HG02938 (cell line): ENCODE measurements around the gene AQP12B.
"Not testable (repeated sequence)": the region's sequence is repeated elsewhere in the genome, so short reads cannot be mapped to it uniquely, and the experiment has no call there.

Experiments used
- ATAC-seq: cut with Tn5 transposase; IDR thresholded peaks from one replicate; pipeline ENCODE4 v1.9.1; 2021; ENCODE audit warnings: mild to moderate bottlenecking, moderate library complexity; ENCODE audit not compliant: unreplicated experiment

Gene AQP12B, protein sequence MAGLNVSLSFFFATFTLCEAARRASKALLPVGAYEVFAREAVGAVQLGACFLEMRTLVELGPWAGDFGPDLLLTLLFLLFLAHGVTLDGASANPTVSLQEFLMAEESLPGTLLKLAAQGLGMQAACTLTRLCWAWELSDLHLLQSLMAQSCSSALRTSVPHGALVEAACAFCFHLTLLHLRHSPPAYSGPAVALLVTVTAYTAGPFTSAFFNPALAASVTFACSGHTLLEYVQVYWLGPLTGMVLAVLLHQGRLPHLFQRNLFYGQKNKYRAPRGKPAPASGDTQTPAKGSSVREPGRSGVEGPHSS

GRCh38 chr2:240682431-240683224 is at the start of gene AQP12B:
Gene AQP12B (minus strand): TSS chr2:240682885. CDS start chr2:240682837, 48 bp downstream.
- not testable (repeated sequence) for ATAC-seq

DNA sequence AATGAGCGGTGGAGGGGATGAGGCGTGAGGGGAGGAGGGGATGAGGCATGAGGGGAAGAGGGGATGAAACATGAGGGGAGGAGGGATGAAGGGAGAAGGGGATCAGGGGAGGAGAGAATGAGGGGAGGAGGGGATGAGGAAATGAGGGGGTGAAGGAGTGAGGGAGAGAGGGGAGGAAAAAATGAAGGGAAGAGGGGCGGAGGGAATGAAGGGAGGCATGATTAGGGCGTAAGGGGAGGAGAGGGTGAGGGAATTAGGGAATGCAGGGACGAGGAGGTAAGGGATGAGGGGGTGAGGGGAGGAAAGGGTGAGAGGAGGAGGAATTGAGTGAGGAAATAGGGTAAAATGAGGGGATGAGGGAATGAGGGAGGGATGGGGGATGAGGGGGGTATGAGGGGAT is 49.5 kb upstream of the AQP12B start:
- no peak for ATAC-seq

DNA sequence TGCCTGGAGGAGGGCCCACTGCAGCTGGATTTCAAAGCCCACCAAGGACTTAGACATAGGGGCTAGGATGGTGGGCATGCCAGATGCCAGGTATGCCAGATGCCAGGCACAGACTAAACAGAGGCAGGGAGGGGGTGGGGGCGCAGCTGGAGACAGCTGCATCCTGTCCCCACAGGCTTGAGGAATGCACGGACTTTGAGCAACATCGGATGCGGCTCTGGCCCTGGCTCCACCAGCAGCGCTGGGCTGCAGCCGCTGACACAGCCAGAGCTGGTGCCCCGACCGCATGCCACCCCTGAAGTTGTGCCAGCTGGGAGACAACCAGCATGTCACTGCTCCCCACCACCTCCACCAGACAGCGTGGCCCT is 48.5 kb upstream of the AQP12B start:
- no peak for ATAC-seq

DNA sequence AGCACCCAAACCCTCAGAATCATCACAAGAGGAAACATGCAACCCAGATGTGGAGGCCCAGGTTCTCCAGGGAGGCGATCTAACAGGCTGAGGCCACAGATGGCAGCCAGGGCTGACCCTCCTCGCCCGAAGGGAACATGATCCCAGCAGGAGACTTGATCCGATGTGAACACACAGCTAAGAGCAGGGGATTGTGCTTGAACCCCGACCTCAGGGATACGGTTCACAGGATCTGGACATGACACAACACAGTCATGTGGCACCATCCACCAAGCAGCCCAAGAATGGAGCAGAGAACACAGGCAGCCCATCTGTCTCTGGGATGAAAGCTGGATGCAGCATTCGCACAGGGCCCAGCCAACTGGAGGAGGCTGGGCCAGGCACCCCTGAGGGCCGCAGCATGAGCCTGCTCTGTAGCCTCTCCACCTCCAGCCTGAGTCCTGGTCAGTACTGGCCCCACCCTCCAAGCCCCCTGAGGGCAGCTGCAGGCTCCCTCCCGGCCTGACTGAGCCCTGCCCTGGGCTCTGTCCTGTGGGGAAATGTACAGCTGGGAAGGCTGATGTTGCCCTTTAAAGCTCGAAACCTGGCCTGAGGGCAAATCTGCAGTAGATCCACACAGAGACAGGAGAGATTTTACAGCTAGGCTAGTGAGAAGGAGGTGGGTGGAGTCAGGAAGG is 48.0 kb upstream of the AQP12B start:
- ATAC-seq: no peak

GRCh38 chr2:240728827-240729226 is 46.1 kb upstream of the AQP12B start:
- ATAC-seq: no peak

DNA sequence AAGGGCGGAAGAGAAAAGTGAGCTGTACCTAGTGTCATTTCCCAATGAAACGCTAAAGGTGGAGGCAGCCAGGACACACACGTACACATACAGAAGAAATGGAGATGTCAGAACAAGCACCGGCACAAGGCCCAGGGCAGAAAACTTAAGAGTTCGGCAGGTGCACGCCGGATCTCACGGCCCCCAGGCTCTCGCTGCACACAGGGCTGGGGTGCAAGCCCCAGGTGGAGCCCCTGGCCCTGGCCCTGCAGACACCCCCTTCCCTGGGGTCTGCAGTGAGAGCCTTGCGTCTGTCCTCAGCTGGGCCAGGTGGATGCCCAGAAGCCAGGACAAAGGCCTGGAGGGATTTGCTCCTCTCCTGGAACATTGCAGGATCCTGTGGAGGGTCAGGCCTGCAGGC is 45.7 kb upstream of the AQP12B start:
- no peak for ATAC-seq

GRCh38 chr2:240727913-240728312 is 45.2 kb upstream of the AQP12B start:
- ATAC-seq: no peak

DNA sequence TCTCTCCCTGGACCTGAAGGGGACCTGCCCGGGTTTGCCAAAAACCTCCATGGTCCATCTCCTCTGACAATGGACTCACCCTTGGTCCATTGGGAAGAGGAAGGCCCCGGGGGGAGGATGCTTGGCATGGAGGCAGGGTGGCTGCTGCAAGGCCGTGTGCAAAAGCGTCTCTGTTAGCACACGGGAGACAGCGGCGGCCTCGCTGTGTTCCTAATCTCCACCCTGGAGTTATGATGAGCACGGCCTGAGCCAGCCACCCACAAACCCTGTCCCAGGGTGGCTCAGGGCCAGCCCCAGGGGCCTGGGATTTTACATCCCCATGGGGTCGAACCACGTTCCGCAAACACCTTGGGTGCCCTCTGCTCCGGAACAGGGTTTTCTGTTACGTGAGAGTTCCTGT is 44.8 kb upstream of the AQP12B start:
- no peak for ATAC-seq

GRCh38 chr2:240726876-240727275 is 44.2 kb upstream of the AQP12B start:
- ATAC-seq: no peak

DNA sequence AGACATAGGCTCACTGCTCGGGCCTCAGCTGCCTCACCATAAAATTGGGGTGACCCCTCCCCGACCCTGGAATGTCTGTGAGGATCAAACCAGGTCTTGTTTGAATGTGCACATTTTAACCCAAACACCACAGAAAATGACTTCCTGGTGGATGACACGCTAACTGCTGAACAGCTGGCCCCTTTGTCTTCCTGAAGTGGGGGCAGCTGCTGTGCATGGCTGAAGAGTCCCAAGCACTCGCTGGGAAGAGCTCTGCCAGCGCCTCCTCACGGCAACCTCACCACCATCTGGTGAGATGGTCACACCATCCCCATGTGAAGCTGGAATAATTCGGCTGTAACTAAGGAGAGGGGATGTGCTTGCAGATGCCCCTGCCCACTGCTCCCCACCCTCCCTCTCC is 43.0 kb upstream of the AQP12B start:
- ATAC-seq: no peak

GRCh38 chr2:240725266-240725665 is 42.6 kb upstream of the AQP12B start:
- ATAC-seq: no peak

DNA sequence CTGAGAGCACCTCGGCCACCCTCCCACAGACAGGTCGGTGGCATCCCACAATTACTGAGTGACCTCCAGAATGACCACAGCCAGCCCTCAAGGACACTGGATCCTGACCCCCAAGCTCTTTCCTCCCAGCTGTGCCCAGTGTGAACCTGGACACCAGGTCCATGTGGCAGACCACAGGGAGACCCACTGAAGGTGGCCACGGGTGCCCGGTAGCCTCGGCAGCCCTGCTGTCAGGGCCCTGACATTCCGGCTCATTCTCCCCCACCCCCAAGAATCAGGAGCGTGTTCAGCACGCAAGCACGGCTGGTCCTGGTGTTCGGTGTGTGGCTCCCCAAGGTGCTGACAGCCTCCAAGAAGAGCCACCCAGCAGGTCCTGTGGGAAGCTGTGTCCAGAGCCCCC is 41.7 kb upstream of the AQP12B start:
- no peak for ATAC-seq

DNA sequence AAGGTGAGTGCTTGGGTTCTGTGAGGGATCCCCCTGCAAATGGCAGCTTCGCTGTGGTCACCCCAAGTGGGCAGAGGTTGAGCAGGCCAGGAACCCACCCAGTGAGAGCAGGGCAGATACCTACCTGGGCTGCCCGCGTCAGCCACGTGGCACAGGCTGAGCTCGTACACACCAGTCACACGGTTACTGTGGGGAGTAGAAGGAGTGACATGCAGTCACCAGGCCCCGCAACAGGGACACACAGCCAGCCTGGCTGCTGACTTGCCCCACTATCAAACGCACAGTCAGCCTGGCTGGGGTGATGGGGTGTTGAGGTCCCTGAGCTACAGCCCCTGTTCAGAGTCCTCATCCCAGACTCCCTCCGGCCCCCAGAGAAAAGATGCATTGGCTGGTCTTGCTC is 41.2 kb upstream of the AQP12B start:
- ATAC-seq: no peak

DNA sequence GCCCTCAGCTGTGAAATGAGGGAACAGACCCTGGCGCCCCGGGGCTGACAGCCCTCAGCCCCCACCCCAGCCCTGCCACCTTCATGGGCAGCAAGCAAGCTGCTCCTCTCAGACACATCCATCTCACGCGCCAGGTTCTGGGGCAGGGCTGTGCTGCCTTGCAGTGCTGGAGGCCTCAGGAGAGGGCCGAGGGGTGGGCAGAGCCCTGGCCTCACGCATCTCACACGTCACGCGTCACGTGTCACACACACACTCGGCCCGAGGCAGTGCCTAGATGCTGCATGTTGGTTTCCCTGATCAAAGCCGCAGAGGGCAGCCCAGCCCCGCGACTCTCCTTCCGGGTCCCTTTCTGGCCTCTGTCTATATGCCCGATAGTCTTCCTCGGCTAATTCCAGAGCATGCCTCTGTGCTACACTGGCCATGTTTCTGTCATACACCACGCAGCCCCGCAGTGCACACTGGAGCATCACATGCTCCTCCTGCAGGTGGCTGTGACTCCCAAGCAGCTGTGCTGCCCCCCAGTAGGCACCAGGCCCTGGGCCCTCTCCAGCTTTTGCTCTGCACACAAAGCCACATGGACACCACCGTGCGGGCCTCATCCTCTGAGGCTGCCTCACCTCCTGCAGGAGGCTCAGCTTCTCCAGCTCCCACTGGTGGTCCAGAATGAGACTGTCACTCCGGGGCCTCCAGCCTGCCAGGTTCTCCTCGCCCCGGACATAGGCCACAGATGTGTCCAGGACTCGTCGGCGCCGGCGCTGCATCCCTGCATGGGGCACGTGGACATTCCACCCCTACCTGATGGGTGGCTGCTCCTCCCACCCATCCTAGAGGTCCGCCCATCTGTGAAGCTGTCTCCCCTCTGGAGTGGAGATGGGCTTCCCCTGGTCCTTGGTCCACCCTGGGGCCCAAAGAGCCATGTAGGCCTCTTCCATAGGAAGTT is 40.4 kb upstream of the AQP12B start:
- no peak for ATAC-seq

GRCh38 chr2:240722376-240722775 is 39.7 kb upstream of the AQP12B start:
- ATAC-seq: no peak

- no peak for ATAC-seq
These were observed 39.0 kb upstream of the AQP12B start for GRCh38 chr2:240721596-240722180.

- ATAC-seq: no peak
These were observed 38.3 kb upstream of the AQP12B start for GRCh38 chr2:240720686-240721595.

GRCh38 chr2:240719676-240720545 is 37.2 kb upstream of the AQP12B start:
- ATAC-seq: no peak
